Liver (tissue), 3 donors: ENCODE data around the gene DIAPH3.

Experiments
- ATF3 ChIP-seq: IDR thresholded peaks from 2 replicates; pipeline ENCODE4 v1.6.1; 2016; ENCODE audit warnings: antibody characterized with exemption
- FOXA1 ChIP-seq: IDR thresholded peaks from 2 replicates; pipeline ENCODE4 v1.6.1; 2016; ENCODE audit warnings: antibody characterized with exemption
- GABPA ChIP-seq, 2 donors: IDR thresholded peaks in 1 of 2; conservative IDR thresholded peaks in 1 of 2; 2 replicates each; pipeline ENCODE4 v1.6.1; 2016; ENCODE audit warnings: antibody characterized with exemption in 2 of 2, mild to moderate bottlenecking in 1 of 2, moderate library complexity in 1 of 2
- HNF4G ChIP-seq: IDR thresholded peaks from 2 replicates; pipeline ENCODE4 v1.6.1; 2016; ENCODE audit warnings: antibody characterized with exemption
- JUND ChIP-seq, 2 donors: IDR thresholded peaks; 2 replicates each; pipeline ENCODE4 v1.6.1; 2016; ENCODE audit warnings: antibody characterized with exemption in 2 of 2
- MAX ChIP-seq: IDR thresholded peaks from 2 replicates; pipeline ENCODE4 v1.6.1; 2016; ENCODE audit warnings: antibody characterized with exemption
- NR2F2 ChIP-seq: IDR thresholded peaks from 2 replicates; pipeline ENCODE4 v1.6.1; 2016; ENCODE audit warnings: antibody characterized with exemption
- RAD21 ChIP-seq, 2 donors: IDR thresholded peaks; 2 replicates each; pipeline ENCODE4 v1.6.1; 2016; ENCODE audit warnings: antibody characterized with exemption in 2 of 2, mild to moderate bottlenecking in 2 of 2
- SP1 ChIP-seq: IDR thresholded peaks from 2 replicates; pipeline ENCODE4 v1.6.1; 2018; ENCODE audit warnings: antibody characterized with exemption, mild to moderate bottlenecking
- YY1 ChIP-seq: IDR thresholded peaks from 2 replicates; pipeline ENCODE4 v1.6.1; 2016; ENCODE audit warnings: antibody characterized with exemption, mild to moderate bottlenecking
- TF ChIP-seq, protein P1 (sequence below): fragments of 150-350 bp; IDR thresholded peaks from 2 replicates; pipeline ENCODE4 v1.5.1; 2017; ENCODE audit warnings: improper control_type of control experiment, low read depth, low read length; ENCODE audit not compliant: missing input control
- TF ChIP-seq, protein P2 (sequence below): IDR thresholded peaks from 2 replicates; pipeline ENCODE4 v1.6.1; 2016; ENCODE audit warnings: antibody characterized with exemption, mild to moderate bottlenecking
- donor health status: healthy.
- donor health status: healthy.

- TF ChIP-seq MAX: no peak
- TF ChIP-seq, protein P1, sequence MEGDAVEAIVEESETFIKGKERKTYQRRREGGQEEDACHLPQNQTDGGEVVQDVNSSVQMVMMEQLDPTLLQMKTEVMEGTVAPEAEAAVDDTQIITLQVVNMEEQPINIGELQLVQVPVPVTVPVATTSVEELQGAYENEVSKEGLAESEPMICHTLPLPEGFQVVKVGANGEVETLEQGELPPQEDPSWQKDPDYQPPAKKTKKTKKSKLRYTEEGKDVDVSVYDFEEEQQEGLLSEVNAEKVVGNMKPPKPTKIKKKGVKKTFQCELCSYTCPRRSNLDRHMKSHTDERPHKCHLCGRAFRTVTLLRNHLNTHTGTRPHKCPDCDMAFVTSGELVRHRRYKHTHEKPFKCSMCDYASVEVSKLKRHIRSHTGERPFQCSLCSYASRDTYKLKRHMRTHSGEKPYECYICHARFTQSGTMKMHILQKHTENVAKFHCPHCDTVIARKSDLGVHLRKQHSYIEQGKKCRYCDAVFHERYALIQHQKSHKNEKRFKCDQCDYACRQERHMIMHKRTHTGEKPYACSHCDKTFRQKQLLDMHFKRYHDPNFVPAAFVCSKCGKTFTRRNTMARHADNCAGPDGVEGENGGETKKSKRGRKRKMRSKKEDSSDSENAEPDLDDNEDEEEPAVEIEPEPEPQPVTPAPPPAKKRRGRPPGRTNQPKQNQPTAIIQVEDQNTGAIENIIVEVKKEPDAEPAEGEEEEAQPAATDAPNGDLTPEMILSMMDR: no peak
- no peak for TF ChIP-seq RAD21 (IDR thresholded peaks at IDR 0.05)
- no peak for TF ChIP-seq SP1
- no peak for TF ChIP-seq JUND (IDR thresholded peaks at IDR 0.05)
- TF ChIP-seq GABPA (IDR thresholded peaks at IDR 0.05 in 1 of 2, conservative IDR thresholded peaks at IDR 0.05 in 1 of 2): no peak
- TF ChIP-seq, protein P2, sequence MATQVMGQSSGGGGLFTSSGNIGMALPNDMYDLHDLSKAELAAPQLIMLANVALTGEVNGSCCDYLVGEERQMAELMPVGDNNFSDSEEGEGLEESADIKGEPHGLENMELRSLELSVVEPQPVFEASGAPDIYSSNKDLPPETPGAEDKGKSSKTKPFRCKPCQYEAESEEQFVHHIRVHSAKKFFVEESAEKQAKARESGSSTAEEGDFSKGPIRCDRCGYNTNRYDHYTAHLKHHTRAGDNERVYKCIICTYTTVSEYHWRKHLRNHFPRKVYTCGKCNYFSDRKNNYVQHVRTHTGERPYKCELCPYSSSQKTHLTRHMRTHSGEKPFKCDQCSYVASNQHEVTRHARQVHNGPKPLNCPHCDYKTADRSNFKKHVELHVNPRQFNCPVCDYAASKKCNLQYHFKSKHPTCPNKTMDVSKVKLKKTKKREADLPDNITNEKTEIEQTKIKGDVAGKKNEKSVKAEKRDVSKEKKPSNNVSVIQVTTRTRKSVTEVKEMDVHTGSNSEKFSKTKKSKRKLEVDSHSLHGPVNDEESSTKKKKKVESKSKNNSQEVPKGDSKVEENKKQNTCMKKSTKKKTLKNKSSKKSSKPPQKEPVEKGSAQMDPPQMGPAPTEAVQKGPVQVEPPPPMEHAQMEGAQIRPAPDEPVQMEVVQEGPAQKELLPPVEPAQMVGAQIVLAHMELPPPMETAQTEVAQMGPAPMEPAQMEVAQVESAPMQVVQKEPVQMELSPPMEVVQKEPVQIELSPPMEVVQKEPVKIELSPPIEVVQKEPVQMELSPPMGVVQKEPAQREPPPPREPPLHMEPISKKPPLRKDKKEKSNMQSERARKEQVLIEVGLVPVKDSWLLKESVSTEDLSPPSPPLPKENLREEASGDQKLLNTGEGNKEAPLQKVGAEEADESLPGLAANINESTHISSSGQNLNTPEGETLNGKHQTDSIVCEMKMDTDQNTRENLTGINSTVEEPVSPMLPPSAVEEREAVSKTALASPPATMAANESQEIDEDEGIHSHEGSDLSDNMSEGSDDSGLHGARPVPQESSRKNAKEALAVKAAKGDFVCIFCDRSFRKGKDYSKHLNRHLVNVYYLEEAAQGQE: no peak
- TF ChIP-seq YY1: no peak
- no peak for TF ChIP-seq ATF3
- no peak for TF ChIP-seq NR2F2
- TF ChIP-seq FOXA1: no peak
- TF ChIP-seq HNF4G: no peak
Measured at GRCh38 chr13:59976856-59977255, 186.9 kb downstream of the DIAPH3 start.
